ENCODE results near the gene TMSB4X. TPM values are rescaled to one million over a fixed set of nuclear protein-coding genes. Genes with fewer than 3 reads are reported as not detected.
"Not testable (repeated sequence)": the region's sequence is repeated elsewhere in the genome, so short reads cannot be mapped to it uniquely, and the experiment has no call there.

Gene TMSB4X
- total RNA-seq, 2 experiments from 2014 or later: 3,666 to 4,468 TPM

GRCh38 chrX:13008851-13009250 is 33.9 kb downstream of the TMSB4X start:
- intact Hi-C loops (cut with DNase I, micrococcal nuclease): no loop called here
- Mint-ChIP-seq H3K4me3 (no peak overlapping the region), H3K27me3 (no peaks in the 10 kb centered on the region), H3K9me3 (ENCODE audit: low read depth) (no peaks in the 10 kb centered on the region), H3K36me3 (ENCODE audit: low read depth) (no peaks in the 10 kb centered on the region), H3K4me1 (peaks cover 70% of the 10 kb centered on the region), H3K27ac (no peak overlapping the region)
- POLR2A ChIA-PET: no interaction called here
- DNase-seq (no peak), ATAC-seq (no peak)
- CTCF ChIA-PET: no interaction called here

- ChIA-PET CTCF (no interaction called here), POLR2A (no interaction called here)
- ATAC-seq (no peak), DNase-seq (no peak)
- Mint-ChIP-seq H3K27ac (no peak overlapping the region), H3K9me3 (ENCODE audit: low read depth) (no peaks in the 10 kb centered on the region), H3K27me3 (no peaks in the 10 kb centered on the region), H3K36me3 (ENCODE audit: low read depth) (no peaks in the 10 kb centered on the region), H3K4me3 (no peak overlapping the region), H3K4me1 (peaks cover 74% of the 10 kb centered on the region)
- intact Hi-C loops (cut with DNase I, micrococcal nuclease): no loop called here
Measured at GRCh38 chrX:13009273-13009672, 34.4 kb downstream of the TMSB4X start.

GRCh38 chrX:13009844-13010243 is 34.9 kb downstream of the TMSB4X start:
- Mint-ChIP-seq H3K4me3 (no peak overlapping the region), H3K4me1 (peaks cover 76% of the 10 kb centered on the region), H3K36me3 (ENCODE audit: low read depth) (no peaks in the 10 kb centered on the region), H3K27ac (no peak overlapping the region), H3K9me3 (ENCODE audit: low read depth) (no peaks in the 10 kb centered on the region), H3K27me3 (no peaks in the 10 kb centered on the region)
- CTCF ChIA-PET: no interaction called here
- intact Hi-C loops (cut with DNase I, micrococcal nuclease): no loop called here
- no peak for DNase-seq
- no peak for ATAC-seq
- POLR2A ChIA-PET: no interaction called here

- no peak for ATAC-seq
- POLR2A ChIA-PET: no interaction called here
Measured at GRCh38 chrX:13010546-13010945, 35.6 kb downstream of the TMSB4X start.

GRCh38 chrX:13013363-13014110 is 38.6 kb downstream of the TMSB4X start:
- POLR2A ChIA-PET: interaction anchor here (0.6 to 1.3 kb wide), 5 partner anchors 13 to 453 kb away, joined by 3 to 5 read pairs (median 4); no protein-coding TSS in a partner anchor
- ATAC-seq: peak; percentile 91
- CTCF ChIA-PET: interaction anchor here (0.6 to 1.4 kb wide), 5 partner anchors 11 to 474 kb away, joined by 3 to 5 read pairs (median 4); no protein-coding TSS in a partner anchor
- Mint-ChIP-seq H3K4me3 (peak overlapping the region; percentile 45), H3K27me3 (no peaks in the 10 kb centered on the region), H3K4me1 (peaks cover 63% of the 10 kb centered on the region), H3K36me3 (ENCODE audit: low read depth) (no peaks in the 10 kb centered on the region), H3K9me3 (ENCODE audit: low read depth) (no peaks in the 10 kb centered on the region), H3K27ac (peak overlapping the region; percentile 80)
- peak; percentile 38 for DNase-seq
- intact Hi-C loops (cut with DNase I, micrococcal nuclease): loop anchor here in 1 of 2 experiments (1.0 kb wide), 1 partner anchor 28 kb away; no protein-coding TSS in a partner anchor

More at GRCh38 chrX:13010546-13010945, 35.6 kb downstream of the TMSB4X start:
- Mint-ChIP-seq H3K27ac (no peak overlapping the region), H3K4me3 (no peak overlapping the region), H3K4me1 (peaks cover 74% of the 10 kb centered on the region), H3K36me3 (ENCODE audit: low read depth) (no peaks in the 10 kb centered on the region), H3K27me3 (no peaks in the 10 kb centered on the region), H3K9me3 (ENCODE audit: low read depth) (no peaks in the 10 kb centered on the region)
- no peak for DNase-seq
- CTCF ChIA-PET: no interaction called here
- intact Hi-C loops (cut with DNase I, micrococcal nuclease): no loop called here

GRCh38 chrX:13014111-13015096 is 39.5 kb downstream of the TMSB4X start:
- peak overlapping the region; percentile 45 for H3K4me3 Mint-ChIP-seq
- H3K27ac Mint-ChIP-seq: no peak overlapping the region
- no peaks in the 10 kb centered on the region for H3K27me3 Mint-ChIP-seq
- ChIA-PET POLR2A (interaction anchor here (0.7 to 1.1 kb wide), 3 partner anchors 8 to 62 kb away, joined by 3 to 5 read pairs (median 4); no protein-coding TSS in a partner anchor), CTCF (interaction anchor here (0.6 to 1.4 kb wide), 5 partner anchors 11 to 473 kb away, joined by 3 to 5 read pairs (median 4); no protein-coding TSS in a partner anchor)
- H3K9me3 Mint-ChIP-seq (ENCODE audit: low read depth): no peaks in the 10 kb centered on the region
- intact Hi-C loops (cut with DNase I, micrococcal nuclease): no loop called here
- DNase-seq (no peak), ATAC-seq (peak; percentile 43)
- H3K4me1 Mint-ChIP-seq: peaks cover 56% of the 10 kb centered on the region
- H3K36me3 Mint-ChIP-seq (ENCODE audit: low read depth): no peaks in the 10 kb centered on the region

- Mint-ChIP-seq H3K9me3 (ENCODE audit: low read depth) (no peaks in the 10 kb centered on the region), H3K27ac (no peak overlapping the region), H3K27me3 (no peaks in the 10 kb centered on the region), H3K36me3 (ENCODE audit: low read depth) (no peaks in the 10 kb centered on the region), H3K4me3 (no peak overlapping the region), H3K4me1 (peaks cover 58% of the 10 kb centered on the region)
- ChIA-PET POLR2A (no interaction called here), CTCF (interaction anchor here (0.6 to 0.7 kb wide), 2 partner anchors 45 to 69 kb away, joined by 3 read pairs; no protein-coding TSS in a partner anchor)
- intact Hi-C loops (cut with DNase I, micrococcal nuclease): no loop called here
- ATAC-seq (no peak), DNase-seq (no peak)
Measured at GRCh38 chrX:13015536-13016236, 40.8 kb downstream of the TMSB4X start.

- H3K4me1 Mint-ChIP-seq: peaks cover 51% of the 10 kb centered on the region
- H3K36me3 Mint-ChIP-seq (ENCODE audit: low read depth); ATAC-seq; DNase-seq; intact Hi-C loops (cut with DNase I, micrococcal nuclease); CTCF ChIA-PET; H3K4me3 Mint-ChIP-seq; POLR2A ChIA-PET; H3K9me3 Mint-ChIP-seq (ENCODE audit: low read depth); H3K27me3 Mint-ChIP-seq; H3K27ac Mint-ChIP-seq: not testable (repeated sequence)
Measured at GRCh38 chrX:13016731-13017130, 41.8 kb downstream of the TMSB4X start.

GRCh38 chrX:13022926-13023325 is 48.0 kb downstream of the TMSB4X start:
- Mint-ChIP-seq H3K4me1 (peaks cover 56% of the 10 kb centered on the region), H3K4me3 (no peak overlapping the region)
- POLR2A ChIA-PET: interaction anchor here (1.0 to 1.2 kb wide), 2 partner anchors 8 to 54 kb away, joined by 3 read pairs; no protein-coding TSS in a partner anchor

GRCh38 chrX:13023567-13023966 is 48.7 kb downstream of the TMSB4X start:
- peak; percentile 35 for ATAC-seq
- POLR2A ChIA-PET: interaction anchor here (1.2 kb wide), 1 partner anchor 53 kb away, joined by 3 read pairs; no protein-coding TSS in a partner anchor

More at GRCh38 chrX:13022926-13023325, 48.0 kb downstream of the TMSB4X start:
- H3K27ac Mint-ChIP-seq: peak overlapping the region; percentile 74
- DNase-seq (no peak), ATAC-seq (peak; percentile 14)
- no peaks in the 10 kb centered on the region for H3K9me3 Mint-ChIP-seq (ENCODE audit: low read depth)
- no peaks in the 10 kb centered on the region for H3K36me3 Mint-ChIP-seq (ENCODE audit: low read depth)
- CTCF ChIA-PET: interaction anchor here (0.8 kb wide), 1 partner anchor 13 kb away, joined by 3 read pairs; no protein-coding TSS in a partner anchor
- intact Hi-C loops (cut with DNase I, micrococcal nuclease): no loop called here
- H3K27me3 Mint-ChIP-seq: no peaks in the 10 kb centered on the region

More at GRCh38 chrX:13023567-13023966, 48.7 kb downstream of the TMSB4X start:
- no peak overlapping the region for H3K4me3 Mint-ChIP-seq
- CTCF ChIA-PET: interaction anchor here (0.8 kb wide), 2 partner anchors 24 to 68 kb away, joined by 3 read pairs; no protein-coding TSS in a partner anchor
- no peak for DNase-seq
- intact Hi-C loops (cut with DNase I, micrococcal nuclease): no loop called here
- H3K36me3 Mint-ChIP-seq (ENCODE audit: low read depth): no peaks in the 10 kb centered on the region
- H3K4me1 Mint-ChIP-seq: peaks cover 62% of the 10 kb centered on the region
- H3K9me3 Mint-ChIP-seq (ENCODE audit: low read depth): no peaks in the 10 kb centered on the region
- no peaks in the 10 kb centered on the region for H3K27me3 Mint-ChIP-seq
- peak overlapping the region; percentile 51 for H3K27ac Mint-ChIP-seq
